Fibroblast of gingiva (primary cell): ENCODE results near the gene DUS3L.
"Not testable (repeated sequence)": the region's sequence is repeated elsewhere in the genome, so short reads cannot be mapped to it uniquely, and the experiment has no call there.

Source experiments
- DNase-seq: peaks from one replicate; pipeline ENCODE4 v3.0.0-alpha.2; 2011; ENCODE audit warnings: low read depth

The DUS3L gene

GRCh38 chr19:5772416-5772815, 18.5 kb downstream of the DUS3L start:
- DNase-seq: no peak

GRCh38 chr19:5767949-5768348, 23.0 kb downstream of the DUS3L start:
- no peak for DNase-seq

- DNase-seq: no peak
Observed at GRCh38 chr19:5765220-5765619, 25.7 kb downstream of the DUS3L start.

GRCh38 chr19:5762608-5763217, 28.2 kb downstream of the DUS3L start:
- no peak for DNase-seq

GRCh38 chr19:5753743-5754142, 37.2 kb downstream of the DUS3L start:
- DNase-seq: no peak

- DNase-seq: no peak
Observed at GRCh38 chr19:5751709-5752108, 39.3 kb downstream of the DUS3L start.

GRCh38 chr19:5749505-5749904, 41.5 kb downstream of the DUS3L start:
- no peak for DNase-seq

GRCh38 chr19:5748920-5749319, 42.0 kb downstream of the DUS3L start:
- not testable (repeated sequence) for DNase-seq

- not testable (repeated sequence) for DNase-seq
Observed at GRCh38 chr19:5744999-5745398, 46.0 kb downstream of the DUS3L start.

- no peak for DNase-seq
Observed at GRCh38 chr19:5743630-5744029, 47.3 kb downstream of the DUS3L start.

GRCh38 chr19:5742051-5742450, 48.9 kb downstream of the DUS3L start:
- DNase-seq: no peak

GRCh38 chr19:5738423-5738822, 52.5 kb downstream of the DUS3L start:
- peak; percentile 48 for DNase-seq
